C4-2B (cell line): ENCODE results near the gene EDDM3A.

Experiments used
- CTCF ChIP-seq: fragments of 450-650 bp; conservative IDR thresholded peaks from 2 replicates; pipeline ENCODE4 v1.5.1; 2017; ENCODE audit warnings: mild to moderate bottlenecking
- ZFX ChIP-seq: fragments of 450-650 bp; IDR thresholded peaks from 2 replicates; pipeline ENCODE4 v1.6.1; 2017

GRCh38 chr14:20726531-20726930 is 19.2 kb upstream of the EDDM3A start:
- TF ChIP-seq CTCF (no peak), ZFX (no peak)
